Activated naive CD4-positive, alpha-beta T cell treated with anti-CD3 and anti-CD28 coated beads for 36 hours (primary cell): ENCODE results near the gene TNRC6C. TPM values are rescaled to one million over a fixed set of nuclear protein-coding genes. Genes with fewer than 3 reads are reported as not detected.
A peak's percentile ranks its signal among the peaks of the same experiment; 100 is the strongest.
"Not testable (repeated sequence)": the region's sequence is repeated elsewhere in the genome, so short reads cannot be mapped to it uniquely, and the experiment has no call there.

Experiments used
- CTCF ChIA-PET: fragments of 350-600 bp; sonication (Branson Sonifier 250); formaldehyde crosslinking; loops from one replicate; lab custom pipeline; 2021; ENCODE audit warnings: antibody characterized with exemption; lab: Charles Lee
- DNase-seq: peaks from one replicate; pipeline ENCODE4 v3.0.0-alpha.2; 2020
- H3K27ac Mint-ChIP-seq: one replicate; pipeline ENCODE4 v1.8.0; 2021; ENCODE audit warnings: mild to moderate bottlenecking, mixed read lengths
- H3K27me3 Mint-ChIP-seq: one replicate; pipeline ENCODE4 v1.8.0; 2021; ENCODE audit warnings: low read depth, mixed read lengths
- H3K36me3 Mint-ChIP-seq: one replicate; pipeline ENCODE4 v1.8.0; 2021; ENCODE audit warnings: low read depth, mixed read lengths
- H3K4me1 Mint-ChIP-seq: one replicate; pipeline ENCODE4 v1.8.0; 2021; ENCODE audit warnings: low read depth, mixed read lengths
- H3K4me3 Mint-ChIP-seq: one replicate; pipeline ENCODE4 v1.8.0; 2021; ENCODE audit warnings: mild to moderate bottlenecking, moderate library complexity, mixed read lengths
- H3K9me3 Mint-ChIP-seq: one replicate; pipeline ENCODE4 v1.8.0; 2021; ENCODE audit warnings: mixed read lengths
- intact Hi-C: fragments of 100-400 bp; cut with micrococcal nuclease; formaldehyde crosslinking; loops from one replicate; pipeline ENCODE4 v1.15.1; 2023
- total RNA-seq, 2 experiments: library from RNA; stranded (reverse); gene quantifications; one replicate each; pipeline ENCODE4 v1.2.3, GENCODE V29; 2021

Gene TNRC6C
- total RNA-seq, 2 experiments from 2014 or later, result 11.4 to 12.8 TPM

DNA sequence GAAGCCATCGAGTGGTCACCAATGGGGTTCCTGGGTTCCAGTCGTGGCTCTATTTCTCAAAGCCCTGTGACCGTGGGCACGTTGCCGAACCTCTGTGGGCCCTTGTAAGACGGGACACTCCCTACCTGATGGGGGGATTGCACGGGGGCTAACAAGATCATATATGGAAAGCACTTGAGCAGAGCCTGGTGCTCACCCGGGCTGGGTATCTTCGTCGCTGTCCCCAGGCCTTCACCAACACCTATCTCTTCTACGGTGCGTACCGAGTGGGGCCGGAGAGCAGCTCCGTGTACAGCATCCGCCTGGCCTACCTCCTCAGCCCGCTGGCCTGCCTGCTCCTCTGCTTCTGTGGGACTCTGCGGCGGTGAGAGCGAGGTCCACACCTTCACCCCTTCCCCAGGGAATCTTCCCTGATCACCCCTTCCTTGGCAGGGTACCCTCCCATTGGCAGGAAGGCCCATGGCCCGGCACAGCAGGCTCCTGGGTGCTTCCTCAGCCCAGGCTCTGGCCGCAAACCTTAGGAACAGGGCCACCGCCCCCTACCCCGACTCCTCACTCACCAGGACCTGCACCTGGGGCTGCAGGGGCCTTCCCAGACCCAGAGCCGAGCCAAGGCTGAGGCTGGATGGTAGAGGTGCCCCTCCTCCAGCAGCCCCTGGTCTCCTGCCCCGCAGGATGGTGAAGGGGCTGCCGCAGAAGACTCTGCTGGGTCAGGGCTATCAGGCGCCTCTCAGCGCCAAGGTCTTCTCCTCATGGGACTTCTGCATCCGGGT, 174.9 kb downstream of the TNRC6C start:
- H3K27me3 Mint-ChIP-seq, result no peaks in the 10 kb centered on the region
- intact Hi-C loops, result loop anchor here (5.0 to 10.0 kb wide), 2 partner anchors 291 to 641 kb away; no protein-coding TSS in a partner anchor
- peaks cover 47% of the 10 kb centered on the region for H3K36me3 Mint-ChIP-seq
- H3K9me3 Mint-ChIP-seq, result no peaks in the 10 kb centered on the region
- H3K27ac Mint-ChIP-seq, result no peak overlapping the region
- H3K4me1 Mint-ChIP-seq, result peaks cover 62% of the 10 kb centered on the region
- DNase-seq, result peak; percentile 29
- CTCF ChIA-PET, result interaction anchor here (0.6 to 7.9 kb wide), 8 partner anchors 9 to 121 kb away, joined by 3 to 100 read pairs (median 4); no protein-coding TSS in a partner anchor
- H3K4me3 Mint-ChIP-seq, result peak overlapping the region; percentile 60

DNA sequence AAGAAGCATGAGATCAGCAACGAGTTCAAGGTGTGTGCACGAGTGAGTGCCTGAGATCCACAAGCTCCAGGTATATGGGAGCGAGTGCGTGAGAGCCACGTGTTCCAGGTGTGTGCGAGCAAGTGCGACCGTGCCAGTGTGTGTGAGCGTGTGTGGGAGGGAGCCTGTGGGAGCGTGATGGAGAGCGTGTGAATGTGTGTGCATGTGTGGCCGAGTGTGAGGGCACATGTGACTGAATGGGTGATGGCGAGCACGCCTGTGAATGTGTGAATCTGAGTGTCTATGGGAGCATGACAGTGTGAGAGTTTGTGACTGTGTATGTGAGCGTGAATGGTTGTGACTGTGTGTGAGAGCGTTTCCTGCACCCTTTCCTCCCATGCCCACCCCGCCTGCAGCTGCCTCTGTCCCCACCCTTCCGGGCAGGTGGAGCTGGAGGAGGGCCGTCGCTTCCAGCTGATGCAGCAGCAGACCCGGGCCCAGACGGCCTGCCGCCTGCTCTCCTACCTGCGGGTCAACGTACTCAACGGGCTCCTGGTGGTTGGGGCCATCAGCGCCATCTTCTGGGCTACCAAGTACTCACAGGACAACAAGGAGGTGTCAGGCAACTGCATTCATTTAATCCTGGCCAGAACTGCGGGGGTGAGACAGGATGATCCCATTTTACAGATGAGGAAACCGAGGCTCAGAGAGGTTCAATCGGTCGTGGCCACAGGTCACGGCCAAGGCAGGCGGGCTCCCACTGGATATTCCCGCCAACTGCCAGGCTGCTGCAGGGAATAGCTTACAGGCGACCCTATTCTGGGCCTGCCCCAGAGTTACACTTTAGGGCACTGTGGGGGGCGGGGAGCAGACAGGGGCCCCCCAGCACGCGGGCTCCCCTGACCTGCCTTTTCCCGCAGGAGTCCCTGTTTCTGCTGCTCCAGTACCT, 175.7 kb downstream of the TNRC6C start:
- DNase-seq, result peak; percentile 90
- H3K36me3 Mint-ChIP-seq, result peaks cover 49% of the 10 kb centered on the region
- CTCF ChIA-PET, result interaction anchor here (0.6 to 7.9 kb wide), 10 partner anchors 10 to 120 kb away, joined by 3 to 100 read pairs (median 4); no protein-coding TSS in a partner anchor
- intact Hi-C loops, result loop anchor here (1.0 to 10.0 kb wide), 7 partner anchors 17 to 641 kb away; no protein-coding TSS in a partner anchor
- no peaks in the 10 kb centered on the region for H3K9me3 Mint-ChIP-seq
- peak overlapping the region; percentile 60 for H3K4me3 Mint-ChIP-seq
- H3K27ac Mint-ChIP-seq, result peak overlapping the region; percentile 7
- H3K4me1 Mint-ChIP-seq, result peaks cover 62% of the 10 kb centered on the region
- H3K27me3 Mint-ChIP-seq, result no peaks in the 10 kb centered on the region

DNA sequence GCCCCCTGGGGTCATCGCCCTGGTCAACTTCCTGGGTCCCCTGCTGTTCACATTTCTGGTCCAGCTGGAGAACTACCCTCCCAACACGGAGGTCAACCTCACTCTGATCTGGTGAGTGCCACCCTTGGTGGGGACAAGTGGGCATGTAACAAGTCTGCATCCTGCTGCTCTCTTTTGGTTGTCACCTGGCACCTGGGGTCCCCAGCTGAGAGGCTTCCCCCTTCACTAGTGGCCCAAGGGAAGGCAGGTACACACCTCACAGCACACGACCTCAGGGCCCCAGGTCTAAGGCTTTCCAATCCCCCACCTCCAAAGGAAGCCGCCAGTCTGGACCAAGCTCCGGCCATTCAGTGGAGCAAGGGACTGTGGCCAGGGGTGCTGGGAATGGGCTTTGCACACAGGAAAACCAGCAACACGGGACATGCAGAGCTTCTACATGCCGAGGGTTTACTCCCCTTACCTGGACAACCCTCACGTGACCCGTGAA, 176.4 kb downstream of the TNRC6C start:
- Mint-ChIP-seq H3K4me3 (no peak overlapping the region), H3K4me1 (peaks cover 60% of the 10 kb centered on the region), H3K36me3 (peaks cover 50% of the 10 kb centered on the region), H3K27me3 (no peaks in the 10 kb centered on the region), H3K9me3 (no peaks in the 10 kb centered on the region), H3K27ac (no peak overlapping the region)
- peak; percentile 5 for DNase-seq
- intact Hi-C loops, result loop anchor here (1.0 to 10.0 kb wide), 7 partner anchors 18 to 640 kb away; no protein-coding TSS in a partner anchor
- CTCF ChIA-PET, result interaction anchor here (0.8 to 7.9 kb wide), 10 partner anchors 9 to 50 kb away, joined by 3 to 100 read pairs (median 5); no protein-coding TSS in a partner anchor

DNA sequence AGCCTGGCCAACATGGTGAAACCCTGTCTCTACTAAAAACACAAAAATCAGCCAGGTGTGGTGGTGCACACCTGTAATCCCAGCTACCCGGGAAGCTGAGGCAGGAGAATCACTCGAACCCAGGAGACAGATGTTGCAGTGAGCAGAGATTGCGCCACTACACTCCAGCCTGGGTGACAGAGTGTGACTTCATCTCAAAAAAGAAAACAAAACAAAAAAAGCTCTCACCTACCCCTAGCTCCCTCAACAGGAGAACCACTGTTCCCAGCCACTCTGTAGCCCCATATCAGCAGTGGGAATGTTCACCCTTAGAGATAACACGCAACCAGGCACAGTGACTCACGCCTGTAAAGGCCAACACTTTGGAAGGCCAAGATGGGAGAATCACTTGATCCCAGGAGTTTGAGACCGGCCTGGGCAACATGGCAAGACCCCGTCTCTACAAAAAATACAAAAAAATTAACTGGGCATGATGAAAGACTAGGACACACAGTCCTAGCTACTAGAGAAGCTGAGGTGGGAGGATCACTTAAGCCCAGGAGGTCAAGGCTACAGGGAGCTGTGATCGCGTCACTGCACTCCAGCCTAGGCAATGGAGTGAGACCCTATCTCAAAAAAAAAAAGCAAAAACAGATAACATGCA, 177.5 kb downstream of the TNRC6C start:
- peaks cover 61% of the 10 kb centered on the region for H3K4me1 Mint-ChIP-seq
- no peak overlapping the region for H3K4me3 Mint-ChIP-seq
- no peak for DNase-seq
- H3K27me3 Mint-ChIP-seq, result no peaks in the 10 kb centered on the region
- peaks cover 48% of the 10 kb centered on the region for H3K36me3 Mint-ChIP-seq
- H3K9me3 Mint-ChIP-seq, result no peaks in the 10 kb centered on the region
- no peak overlapping the region for H3K27ac Mint-ChIP-seq
- intact Hi-C loops, result loop anchor here (2.0 to 10.0 kb wide), 2 partner anchors 41 to 639 kb away; no protein-coding TSS in a partner anchor
- CTCF ChIA-PET, result interaction anchor here (0.7 to 7.9 kb wide), 10 partner anchors 8 to 51 kb away, joined by 3 to 100 read pairs (median 7); no protein-coding TSS in a partner anchor

DNA sequence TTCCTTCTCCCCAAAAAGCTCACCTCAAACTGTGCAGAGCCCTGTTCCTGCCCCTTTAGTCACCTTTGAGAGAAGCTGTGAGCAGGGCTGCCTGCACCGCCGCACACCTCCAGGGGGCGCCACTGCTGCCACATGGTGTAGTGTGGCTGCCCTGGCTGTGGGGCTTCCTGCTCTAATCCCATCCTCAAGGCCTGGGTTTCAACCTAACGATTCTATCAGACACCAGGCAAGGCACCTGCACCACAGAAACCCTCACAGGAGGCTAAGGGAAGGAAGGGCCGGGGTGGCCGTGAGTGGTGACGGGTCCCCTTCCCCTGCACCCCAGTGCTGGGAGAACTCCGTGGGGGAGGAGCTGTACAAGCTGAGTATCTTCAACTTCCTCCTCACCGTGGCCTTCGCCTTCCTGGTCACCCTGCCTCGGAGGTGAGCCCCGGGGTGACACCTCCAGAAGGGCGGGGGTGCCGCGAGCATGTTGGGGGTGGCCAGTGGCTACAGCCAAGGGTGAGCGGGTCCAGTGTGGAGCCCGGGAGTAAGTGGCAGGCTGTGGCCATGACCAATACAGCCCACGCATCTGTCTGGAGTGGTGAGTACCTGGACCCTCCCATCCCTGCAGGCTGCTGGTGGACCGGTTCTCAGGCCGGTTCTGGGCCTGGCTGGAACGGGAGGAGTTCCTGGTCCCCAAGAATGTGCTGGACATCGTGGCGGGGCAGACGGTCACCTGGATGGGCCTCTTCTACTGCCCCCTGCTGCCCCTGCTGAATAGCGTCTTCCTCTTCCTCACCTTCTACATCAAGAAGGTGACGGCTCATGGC, 179.1 kb downstream of the TNRC6C start:
- no peaks in the 10 kb centered on the region for H3K9me3 Mint-ChIP-seq
- peaks cover 47% of the 10 kb centered on the region for H3K36me3 Mint-ChIP-seq
- CTCF ChIA-PET, result interaction anchor here (0.6 to 7.9 kb wide), 13 partner anchors 10 to 113 kb away, joined by 3 to 100 read pairs (median 4); no protein-coding TSS in a partner anchor
- intact Hi-C loops, result loop anchor here (10.0 kb wide), 1 partner anchor 637 kb away; no protein-coding TSS in a partner anchor
- H3K27me3 Mint-ChIP-seq, result no peaks in the 10 kb centered on the region
- H3K4me1 Mint-ChIP-seq, result peaks cover 72% of the 10 kb centered on the region
- H3K4me3 Mint-ChIP-seq, result no peak overlapping the region
- H3K27ac Mint-ChIP-seq, result no peak overlapping the region
- peak; percentile 73 for DNase-seq

DNA sequence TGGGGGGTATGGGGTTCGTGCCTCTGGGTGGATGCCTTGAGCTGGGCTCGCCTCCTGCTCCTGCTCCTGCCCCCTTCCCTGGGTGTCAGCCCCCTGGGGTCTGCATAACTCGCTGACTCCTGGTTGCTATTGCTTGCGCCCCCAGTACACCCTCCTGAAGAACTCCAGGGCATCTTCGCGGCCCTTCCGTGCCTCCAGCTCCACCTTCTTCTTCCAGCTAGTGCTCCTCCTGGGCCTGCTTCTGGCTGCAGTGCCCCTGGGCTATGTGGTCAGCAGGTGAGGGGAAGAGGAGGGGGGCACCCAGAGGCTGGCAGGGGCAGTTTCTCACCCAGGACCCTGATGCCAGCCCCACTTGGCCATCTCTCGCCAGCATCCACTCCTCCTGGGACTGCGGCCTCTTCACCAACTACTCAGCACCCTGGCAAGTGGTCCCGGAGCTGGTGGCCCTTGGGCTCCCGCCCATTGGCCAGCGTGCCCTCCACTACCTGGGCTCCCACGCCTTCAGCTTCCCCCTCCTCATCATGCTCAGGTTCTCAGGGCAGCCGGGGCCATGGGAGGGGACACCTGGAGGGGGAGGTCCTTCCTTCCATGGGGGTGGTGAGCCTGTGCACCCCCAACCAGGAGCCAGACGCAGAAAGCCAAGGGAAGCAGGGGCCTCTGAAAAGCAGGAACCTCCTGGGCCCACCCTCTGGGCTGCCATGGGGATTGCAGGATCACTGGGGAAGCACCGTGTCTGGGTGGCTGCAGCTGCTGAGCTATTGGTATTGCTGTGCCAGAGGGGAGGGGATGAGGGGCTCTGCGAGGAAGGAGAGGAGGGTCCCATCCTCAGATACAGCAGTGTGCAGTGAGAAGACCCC, 179.9 kb downstream of the TNRC6C start:
- H3K36me3 Mint-ChIP-seq, result peaks cover 38% of the 10 kb centered on the region
- H3K27ac Mint-ChIP-seq, result no peak overlapping the region
- CTCF ChIA-PET, result interaction anchor here (0.6 to 7.9 kb wide), 15 partner anchors 10 to 112 kb away, joined by 3 to 100 read pairs (median 3); partner anchors contain the start of genes AFMID and TK1
- no peaks in the 10 kb centered on the region for H3K27me3 Mint-ChIP-seq
- no peak for DNase-seq
- no peaks in the 10 kb centered on the region for H3K9me3 Mint-ChIP-seq
- H3K4me1 Mint-ChIP-seq, result peaks cover 70% of the 10 kb centered on the region
- H3K4me3 Mint-ChIP-seq, result no peak overlapping the region
- intact Hi-C loops, result loop anchor here (10.0 kb wide), 1 partner anchor 636 kb away; no protein-coding TSS in a partner anchor

DNA sequence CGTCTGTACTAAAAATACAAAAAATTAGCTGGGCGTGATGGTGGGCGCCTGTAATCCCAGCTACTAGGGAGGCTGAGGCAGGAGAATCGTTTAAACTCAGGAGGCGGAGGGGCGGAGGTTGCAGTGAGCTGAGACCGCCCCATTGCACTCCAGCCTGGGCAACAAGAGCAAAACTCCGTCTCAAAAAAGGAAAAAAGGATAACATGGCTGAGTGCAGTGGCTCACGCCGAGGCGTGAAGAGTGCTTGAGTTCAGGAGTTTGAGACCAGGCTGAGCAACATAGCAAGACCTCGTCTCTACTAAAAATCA, 181.3 kb downstream of the TNRC6C start:
- H3K4me1 Mint-ChIP-seq, result peaks cover 65% of the 10 kb centered on the region
- H3K27ac Mint-ChIP-seq, result peak overlapping the region; percentile 28
- CTCF ChIA-PET, result interaction anchor here (0.8 to 7.9 kb wide), 6 partner anchors 12 to 112 kb away, joined by 3 to 100 read pairs (median 4); partner anchors contain the start of genes AFMID and TK1
- not testable (repeated sequence) for H3K27me3 Mint-ChIP-seq, DNase-seq, H3K4me3 Mint-ChIP-seq, H3K9me3 Mint-ChIP-seq
- intact Hi-C loops, result loop anchor here (1.0 to 10.0 kb wide), 4 partner anchors 29 to 635 kb away; partner anchors contain the start of genes AFMID, SYNGR2 and TK1
- peaks cover 26% of the 10 kb centered on the region for H3K36me3 Mint-ChIP-seq

DNA sequence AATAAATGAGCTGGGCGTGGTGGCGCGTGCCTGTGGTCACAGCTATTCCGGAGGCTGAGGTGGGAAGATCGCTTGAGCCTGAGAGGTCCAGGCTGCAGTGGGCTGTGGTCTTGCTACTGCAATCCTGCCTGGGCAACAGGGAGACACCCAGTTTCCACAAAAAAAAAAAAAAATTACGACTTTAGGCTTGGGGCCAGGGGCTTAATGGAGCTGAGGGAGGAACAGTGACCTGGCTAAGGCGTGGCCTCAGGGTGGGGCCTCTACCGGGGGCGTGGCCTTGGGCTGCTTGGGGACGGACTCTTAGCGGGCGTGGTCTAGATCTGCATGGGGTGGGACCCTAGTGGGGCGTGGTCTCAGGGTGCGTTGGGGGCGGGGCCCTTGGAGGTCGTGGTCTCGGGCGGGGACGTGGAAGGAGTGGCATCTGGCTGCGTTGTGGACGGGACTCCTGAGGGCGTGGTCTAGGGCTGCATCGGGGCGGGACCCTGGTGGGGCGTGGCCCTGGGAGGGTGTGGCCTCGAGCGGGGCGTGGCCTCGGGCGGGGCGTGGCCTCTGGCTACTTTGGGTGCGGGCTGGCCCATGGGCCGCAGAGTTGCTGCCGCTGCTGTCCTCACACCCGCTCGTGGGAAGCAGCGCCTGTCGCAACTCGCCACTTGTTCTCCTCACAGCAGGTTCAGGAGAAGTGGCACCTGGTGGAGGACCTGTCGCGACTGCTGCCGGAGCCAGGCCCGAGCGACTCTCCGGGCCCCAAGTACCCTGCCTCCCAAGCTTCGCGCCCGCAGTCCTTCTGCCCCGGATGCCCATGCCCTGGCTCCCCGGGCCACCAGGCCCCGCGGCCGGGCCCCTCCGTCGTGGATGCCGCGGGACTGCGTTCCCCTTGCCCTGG, 181.9 kb downstream of the TNRC6C start:
- Mint-ChIP-seq H3K4me1 (peaks cover 63% of the 10 kb centered on the region), H3K9me3 (no peaks in the 10 kb centered on the region), H3K27me3 (no peaks in the 10 kb centered on the region), H3K4me3 (peak overlapping the region; percentile 40), H3K27ac (peak overlapping the region; percentile 28), H3K36me3 (peaks cover 22% of the 10 kb centered on the region)
- peak; percentile 96 for DNase-seq
- CTCF ChIA-PET, result interaction anchor here (0.6 to 7.9 kb wide), 6 partner anchors 13 to 120 kb away, joined by 3 to 100 read pairs (median 4); no protein-coding TSS in a partner anchor
- intact Hi-C loops, result loop anchor here (1.0 to 2.0 kb wide), 3 partner anchors 28 to 47 kb away; partner anchors contain the start of genes AFMID, SYNGR2 and TK1

DNA sequence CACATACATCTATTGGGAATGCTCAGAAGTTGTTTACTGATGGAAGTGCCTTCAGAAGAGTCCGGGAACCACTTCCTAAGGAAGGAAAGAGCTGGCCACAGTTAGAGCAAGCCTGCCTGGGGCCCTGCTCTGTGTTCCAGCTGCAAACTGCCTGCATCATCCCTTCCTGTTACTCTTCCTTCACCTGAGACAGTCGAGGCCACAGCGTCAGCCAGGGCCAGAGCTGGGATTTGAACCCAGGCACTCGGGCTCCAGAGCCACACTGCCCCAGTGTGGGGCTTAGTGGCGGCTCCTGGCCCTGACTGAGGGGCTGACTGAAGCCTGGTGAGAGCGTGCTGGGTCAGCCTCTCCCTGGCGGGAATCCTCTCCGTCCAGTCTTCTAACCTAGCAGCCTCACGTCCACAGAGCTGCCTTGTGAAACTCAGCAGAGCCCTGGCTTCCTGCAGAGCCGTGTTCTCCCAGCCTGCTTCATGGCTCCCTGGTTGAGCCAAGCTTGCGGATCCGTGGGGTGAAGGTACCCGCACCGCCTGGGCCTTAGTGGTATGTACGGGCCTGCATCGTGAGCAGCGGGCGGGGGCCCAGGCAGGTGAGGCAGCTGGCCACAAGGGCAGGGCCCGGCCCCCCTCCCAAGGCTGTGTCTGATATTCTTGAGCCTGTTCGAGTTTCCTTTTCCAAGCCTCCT, 183.1 kb downstream of the TNRC6C start:
- no peak overlapping the region for H3K4me3 Mint-ChIP-seq
- H3K9me3 Mint-ChIP-seq, result no peaks in the 10 kb centered on the region
- peaks cover 11% of the 10 kb centered on the region for H3K36me3 Mint-ChIP-seq
- H3K27ac Mint-ChIP-seq, result peak overlapping the region; percentile 46
- no peak for DNase-seq
- H3K27me3 Mint-ChIP-seq, result no peaks in the 10 kb centered on the region
- CTCF ChIA-PET, result no interaction called here
- H3K4me1 Mint-ChIP-seq, result peaks cover 57% of the 10 kb centered on the region
- intact Hi-C loops, result loop anchor here (2.0 kb wide), 1 partner anchor 27 kb away; the partner anchor contains the start of gene SYNGR2
